Measurements from ENCODE around the gene ITGAX. TPM values are rescaled to one million over a fixed set of nuclear protein-coding genes. Genes with fewer than 3 reads are reported as not detected.

ITGAX gene
- total RNA-seq, 1 experiment from 2014 or later: 1.9 TPM

DNA sequence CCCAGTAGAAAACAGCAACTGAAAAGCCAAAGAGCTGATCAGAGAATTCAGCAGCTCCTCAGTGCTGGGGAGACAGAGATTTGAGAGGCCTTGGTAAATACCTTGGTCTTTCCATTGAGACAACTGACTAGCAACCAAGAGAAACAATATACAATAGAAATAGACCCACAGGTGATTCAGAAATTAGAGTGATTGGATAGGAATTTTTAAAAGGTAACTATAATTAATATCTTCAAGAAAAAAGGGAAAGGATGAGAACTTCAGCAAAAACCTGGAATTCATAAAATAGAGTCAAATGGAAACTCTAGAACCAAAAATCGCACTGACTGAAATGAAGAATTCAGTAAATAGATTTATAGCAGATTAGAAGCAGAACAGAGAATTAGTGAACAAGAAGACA lies 32.5 kb upstream of the ITGAX start:
- peaks cover 11 to 12% of the 10 kb centered on the region in 2 experiments; a peak in 3 of 4 replicates for H3K9me3 ChIP-seq (ENCODE audit: control insufficient read depth in 1 of 2, insufficient read depth in 1 of 2, low read depth in 1 of 2, low read length in 2 of 2)
- no peak for DNase-seq (ENCODE audit: low read depth, low spot score)
- H3K4me3 ChIP-seq (replicated peaks in 1 of 2; ENCODE audit: low read depth in 1 of 2, low read length in 2 of 2): no peak overlapping the region
- no peaks in the 10 kb centered on the region for H3K36me3 ChIP-seq (ENCODE audit: control insufficient read depth in 1 of 2, insufficient read depth in 2 of 2, low read length in 2 of 2)
- TF ChIP-seq CEBPB (IDR thresholded peaks at IDR 0.05; ENCODE audit: low read depth) (no peak), TCF7L2 (IDR thresholded peaks at IDR 0.05; ENCODE audit: borderline replicate concordance, extremely low read depth, insufficient read depth, insufficient read length) (no peak), POLR2A (IDR thresholded peaks at IDR 0.05; ENCODE audit: borderline replicate concordance, extremely low read depth, insufficient read depth, insufficient read length) (no peak), RAD21 (IDR thresholded peaks at IDR 0.05; ENCODE audit: low read depth) (no peak), ELF1 (IDR thresholded peaks at IDR 0.05; ENCODE audit: borderline replicate concordance, low read depth) (no peak), JUND (IDR thresholded peaks at IDR 0.05) (no peak), FOSL1 (IDR thresholded peaks at IDR 0.05; ENCODE audit: low read depth) (no peak)
- TF ChIP-seq, protein P1, sequence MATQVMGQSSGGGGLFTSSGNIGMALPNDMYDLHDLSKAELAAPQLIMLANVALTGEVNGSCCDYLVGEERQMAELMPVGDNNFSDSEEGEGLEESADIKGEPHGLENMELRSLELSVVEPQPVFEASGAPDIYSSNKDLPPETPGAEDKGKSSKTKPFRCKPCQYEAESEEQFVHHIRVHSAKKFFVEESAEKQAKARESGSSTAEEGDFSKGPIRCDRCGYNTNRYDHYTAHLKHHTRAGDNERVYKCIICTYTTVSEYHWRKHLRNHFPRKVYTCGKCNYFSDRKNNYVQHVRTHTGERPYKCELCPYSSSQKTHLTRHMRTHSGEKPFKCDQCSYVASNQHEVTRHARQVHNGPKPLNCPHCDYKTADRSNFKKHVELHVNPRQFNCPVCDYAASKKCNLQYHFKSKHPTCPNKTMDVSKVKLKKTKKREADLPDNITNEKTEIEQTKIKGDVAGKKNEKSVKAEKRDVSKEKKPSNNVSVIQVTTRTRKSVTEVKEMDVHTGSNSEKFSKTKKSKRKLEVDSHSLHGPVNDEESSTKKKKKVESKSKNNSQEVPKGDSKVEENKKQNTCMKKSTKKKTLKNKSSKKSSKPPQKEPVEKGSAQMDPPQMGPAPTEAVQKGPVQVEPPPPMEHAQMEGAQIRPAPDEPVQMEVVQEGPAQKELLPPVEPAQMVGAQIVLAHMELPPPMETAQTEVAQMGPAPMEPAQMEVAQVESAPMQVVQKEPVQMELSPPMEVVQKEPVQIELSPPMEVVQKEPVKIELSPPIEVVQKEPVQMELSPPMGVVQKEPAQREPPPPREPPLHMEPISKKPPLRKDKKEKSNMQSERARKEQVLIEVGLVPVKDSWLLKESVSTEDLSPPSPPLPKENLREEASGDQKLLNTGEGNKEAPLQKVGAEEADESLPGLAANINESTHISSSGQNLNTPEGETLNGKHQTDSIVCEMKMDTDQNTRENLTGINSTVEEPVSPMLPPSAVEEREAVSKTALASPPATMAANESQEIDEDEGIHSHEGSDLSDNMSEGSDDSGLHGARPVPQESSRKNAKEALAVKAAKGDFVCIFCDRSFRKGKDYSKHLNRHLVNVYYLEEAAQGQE (IDR thresholded peaks at IDR 0.05; ENCODE audit: low read depth): no peak
- no peaks in the 10 kb centered on the region for H3K9me2 ChIP-seq (ENCODE audit: insufficient read depth)
- H3K79me2 ChIP-seq (ENCODE audit: insufficient read depth, low read length): no peaks in the 10 kb centered on the region
- intact Hi-C loops (cut with micrococcal nuclease): no loop called here
- H3K9ac ChIP-seq (ENCODE audit: low read length): no peak overlapping the region
- ATAC-seq: no peak
- H3K27ac ChIP-seq (ENCODE audit: low read depth, low read length): no peak overlapping the region
- POLR2A ChIA-PET: no interaction called here
- BruUV-seq (replicated peaks): no TSS peak
- CTCF ChIA-PET: no interaction called here
- no peak overlapping the region for H2AFZ ChIP-seq (ENCODE audit: low read depth, low read length, poor library complexity, severe bottlenecking)
- RAD21 ChIA-PET (ENCODE audit: low non-redundant PET in 1 of 2, low total read pairs in 2 of 2, uncharacterized antibody in 2 of 2, unreplicated experiment in 2 of 2): no interaction called here
- no peaks in the 10 kb centered on the region for H3K4me1 ChIP-seq (ENCODE audit: control insufficient read depth in 1 of 2, insufficient read depth in 2 of 2, low read length in 2 of 2)
- no peaks in the 10 kb centered on the region for H3K27me3 ChIP-seq (ENCODE audit: insufficient read depth, low read length)
- H3K4me2 ChIP-seq (ENCODE audit: low read length): no peak overlapping the region
- H4K20me1 ChIP-seq (ENCODE audit: insufficient read depth): no peaks in the 10 kb centered on the region
